NCI-H82 (cell line): ENCODE measurements around the gene LRRC18.

Experiments
- DNase-seq: peaks from one replicate; lab custom pipeline; 2025; lab: John Stamatoyannopoulos, UW

The LRRC18 gene

DNA sequence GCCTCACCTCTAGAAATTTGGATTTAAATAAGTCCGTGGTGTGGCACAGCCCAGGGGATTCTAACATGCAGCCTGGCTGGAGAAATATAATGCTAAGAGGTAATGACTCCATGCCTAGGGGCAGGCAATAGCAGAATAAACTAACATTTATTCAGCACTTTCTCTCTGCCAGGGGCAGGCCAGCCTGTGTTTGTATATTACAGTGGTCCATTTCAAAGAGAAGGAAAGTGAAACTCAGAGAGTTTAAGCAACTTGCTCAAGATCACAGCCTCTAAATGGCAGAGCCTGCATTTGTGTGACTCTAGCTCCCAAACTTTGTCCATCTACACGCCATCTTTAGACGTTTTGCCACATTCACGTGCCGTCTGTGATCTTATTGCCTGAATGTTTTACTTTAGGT lies 6.7 kb upstream of the LRRC18 start:
- DNase-seq, result no peak

DNA sequence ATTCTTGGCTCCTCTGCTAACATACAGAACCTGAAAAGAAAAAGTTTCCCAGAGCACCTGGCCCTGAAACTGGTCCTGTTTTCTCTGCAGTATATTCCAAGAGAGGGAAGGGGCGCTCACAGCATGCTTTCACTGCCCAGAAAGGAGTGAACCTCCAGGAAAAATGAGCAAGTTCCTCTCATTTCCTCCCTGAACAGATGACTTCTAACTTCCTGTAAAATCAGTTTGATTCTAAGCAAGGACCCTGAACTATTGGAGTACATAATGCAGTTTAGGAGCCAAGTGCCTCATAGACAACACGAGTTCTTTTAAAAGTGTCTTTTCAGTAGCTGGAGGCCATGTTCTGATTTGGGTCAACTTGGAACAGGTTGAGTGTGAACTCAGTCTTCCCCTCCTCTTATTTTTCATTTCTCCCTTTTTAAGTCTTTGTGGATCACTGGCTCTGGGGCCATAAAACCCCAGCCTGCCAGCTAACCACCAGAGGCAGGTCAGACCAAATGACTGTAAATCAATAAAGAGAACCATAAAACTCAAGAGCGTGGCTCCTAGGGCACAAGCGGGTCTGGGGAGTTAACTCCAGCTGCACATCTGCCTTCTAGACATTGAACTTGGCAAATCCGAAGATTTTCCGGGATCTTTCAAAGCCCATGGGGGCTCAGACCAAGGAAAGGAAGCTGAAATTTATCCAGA lies 5.9 kb upstream of the LRRC18 start:
- no peak for DNase-seq

DNA sequence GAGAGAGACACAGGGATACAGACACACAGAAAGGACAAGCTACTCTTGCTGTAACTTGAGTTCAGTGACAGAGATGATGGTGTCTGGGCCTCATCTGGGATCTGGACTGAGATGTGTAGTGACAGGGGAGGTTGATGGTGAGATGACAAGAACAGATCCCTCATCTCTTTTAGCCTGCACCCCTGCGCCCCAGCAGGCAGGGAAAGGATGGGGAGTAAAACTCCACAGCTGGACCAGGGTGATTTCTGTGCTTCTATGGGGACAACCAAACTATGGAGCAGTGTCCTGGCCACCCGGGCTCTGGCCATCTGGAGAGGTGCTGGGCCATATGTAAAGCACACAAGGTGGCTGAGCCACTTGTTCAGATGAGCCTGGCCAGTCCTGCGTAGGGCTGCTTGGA lies 4.5 kb upstream of the LRRC18 start:
- DNase-seq, result no peak

DNA sequence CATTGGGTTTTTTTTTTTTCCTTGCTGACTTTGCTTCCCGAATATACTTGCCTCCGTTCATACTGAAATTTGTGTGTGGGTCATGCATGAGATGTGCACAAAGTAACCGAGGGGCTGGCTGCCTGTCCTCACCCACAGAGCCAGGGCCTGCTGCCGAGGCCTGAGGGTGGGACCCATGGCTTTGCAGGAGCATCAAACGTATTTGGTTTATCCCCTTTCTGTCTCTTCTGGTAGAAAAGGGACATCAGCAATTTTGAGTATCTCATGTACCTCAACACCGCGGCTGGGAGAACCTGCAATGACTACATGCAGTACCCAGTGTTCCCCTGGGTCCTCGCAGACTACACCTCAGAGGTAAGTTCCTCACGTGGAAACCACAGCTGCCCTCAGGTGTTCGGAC lies 3.5 kb upstream of the LRRC18 start:
- DNase-seq, result no peak

DNA sequence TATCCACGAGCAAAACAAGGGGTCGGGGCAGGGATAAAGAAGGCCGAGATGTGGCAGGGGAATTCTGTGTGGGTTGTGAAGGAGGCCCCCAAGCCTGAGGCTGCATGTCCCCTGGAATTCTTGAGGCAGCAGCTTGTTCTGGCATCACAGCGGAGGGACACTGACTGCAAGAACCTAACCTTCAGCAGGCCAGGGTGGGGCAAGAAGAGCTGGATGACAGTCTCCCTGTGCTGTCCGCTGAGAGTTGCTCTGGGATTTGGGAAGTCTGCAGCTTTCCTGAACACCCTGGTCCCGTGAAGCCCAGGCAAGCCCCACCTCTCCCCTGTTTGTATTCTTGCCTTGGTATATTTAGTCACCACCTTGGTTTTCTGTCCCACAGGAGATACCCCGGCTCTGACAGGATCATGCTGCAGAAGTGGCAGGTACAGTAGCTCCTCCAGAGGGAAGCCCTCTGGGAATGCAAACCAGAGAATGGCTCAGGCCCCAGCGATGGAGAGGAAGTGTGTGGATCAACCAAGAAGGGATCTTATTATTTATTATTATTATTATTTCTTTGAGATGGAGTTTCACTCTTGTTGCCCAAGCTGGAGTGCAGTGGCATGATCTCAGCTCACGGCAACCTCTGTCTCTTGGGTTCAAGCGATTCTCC lies 1.9 kb upstream of the LRRC18 start:
- no peak for DNase-seq

DNA sequence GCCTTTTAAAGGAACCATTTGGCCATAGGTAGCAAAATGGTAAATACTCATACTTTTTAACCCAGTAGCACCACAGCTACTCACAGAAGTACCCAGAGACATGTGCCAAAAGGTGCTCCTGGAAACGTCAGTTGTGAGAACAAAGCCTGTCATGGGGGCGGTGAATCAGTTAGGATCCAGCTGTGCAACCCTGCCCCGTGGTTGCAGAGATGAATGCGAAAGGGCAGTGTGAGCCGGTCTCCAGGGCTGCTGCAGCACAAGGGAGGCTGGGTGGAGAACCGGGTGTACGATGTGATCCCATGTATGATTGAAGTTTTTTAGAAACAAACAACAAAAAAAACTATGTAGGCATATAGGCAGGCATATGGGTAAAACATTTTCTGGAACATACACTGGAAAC lies 1.3 kb upstream of the LRRC18 start:
- no peak for DNase-seq

DNA sequence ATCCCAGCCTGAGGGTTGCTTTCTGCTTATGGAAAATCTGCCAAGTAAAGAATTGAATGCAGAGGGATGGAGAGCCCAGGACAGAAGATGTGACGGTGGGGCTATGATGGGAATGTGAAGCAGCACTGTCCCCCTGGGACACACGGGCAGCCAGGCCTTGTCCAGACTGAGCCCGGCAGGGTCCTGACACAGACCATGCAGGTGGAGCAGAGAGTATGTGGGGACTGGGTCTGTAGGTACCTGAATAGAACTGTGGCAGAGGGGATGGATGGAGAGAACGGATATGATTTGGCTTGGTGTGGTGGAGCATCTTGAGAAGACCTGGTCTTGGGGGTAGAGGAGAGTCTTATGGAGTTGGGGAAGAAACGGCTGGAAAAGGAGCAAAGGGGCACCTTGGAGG lies 732 bp upstream of the LRRC18 start:
- no peak for DNase-seq

DNA sequence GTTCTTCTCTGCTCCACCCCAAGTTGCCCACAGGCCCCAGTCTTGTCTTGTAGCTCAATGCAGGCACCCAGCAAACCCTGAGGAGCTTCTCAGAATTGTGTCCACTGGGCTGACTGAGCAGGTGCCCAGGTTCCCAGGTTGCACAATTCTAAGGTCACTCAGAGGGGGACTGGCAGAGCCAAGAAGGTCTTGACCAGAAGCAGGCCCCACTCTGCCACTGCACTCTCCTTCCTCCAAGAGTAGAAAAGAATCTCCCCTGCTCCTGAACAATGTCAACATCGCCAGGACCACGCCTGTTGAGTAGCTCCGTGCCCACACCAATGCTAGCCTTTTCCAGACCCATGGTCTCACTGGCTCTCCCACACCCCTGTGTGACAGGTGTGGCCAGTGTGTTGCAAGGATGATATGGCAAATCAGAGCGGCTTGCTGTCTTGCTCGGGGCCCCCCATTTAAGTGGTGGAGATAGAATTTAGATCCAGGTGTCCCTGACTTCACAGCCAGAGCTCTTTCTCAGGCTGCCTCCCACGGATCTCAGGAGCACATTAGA lies 577 bp downstream of the LRRC18 start:
- no peak for DNase-seq

DNA sequence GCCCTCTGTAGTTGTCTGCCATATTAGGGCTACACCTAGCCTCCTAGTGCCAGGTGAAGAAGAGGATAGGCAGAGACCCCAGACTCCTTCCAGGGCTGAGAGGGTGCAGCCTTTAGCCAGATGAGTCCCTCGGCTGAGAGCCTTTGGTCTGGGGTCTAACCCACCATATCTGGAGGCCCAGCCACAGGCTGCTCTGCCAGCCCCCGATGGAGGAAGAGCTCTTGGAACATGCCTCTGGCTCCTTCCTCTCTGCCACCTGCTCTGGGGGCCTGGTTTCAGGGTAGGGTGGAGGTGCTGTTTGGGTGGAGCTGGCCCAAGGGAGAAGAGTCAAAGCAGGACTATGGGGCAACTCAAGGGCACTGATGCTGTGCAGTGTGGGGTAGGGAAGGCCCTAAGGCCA lies 1.4 kb downstream of the LRRC18 start:
- DNase-seq, result no peak

DNA sequence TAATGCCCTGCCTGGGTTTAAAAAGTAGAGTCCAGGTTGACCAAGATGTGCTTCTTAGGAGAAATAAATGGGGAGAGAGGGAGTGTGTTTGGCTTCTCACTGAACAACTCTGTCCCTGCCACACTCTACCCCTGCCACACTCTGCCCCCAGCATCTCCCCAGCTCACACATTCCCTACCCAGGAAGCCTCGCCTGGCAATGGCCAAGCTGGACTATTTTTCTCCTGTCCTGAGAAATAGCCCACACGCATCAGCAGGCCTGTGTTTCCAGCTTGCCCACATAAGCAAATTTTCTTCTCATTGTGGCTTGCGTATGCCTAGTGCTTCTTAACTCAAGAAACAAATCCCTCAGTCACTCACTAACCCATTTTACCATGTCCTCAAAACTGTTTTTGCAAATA lies 1.8 kb downstream of the LRRC18 start:
- no peak for DNase-seq

DNA sequence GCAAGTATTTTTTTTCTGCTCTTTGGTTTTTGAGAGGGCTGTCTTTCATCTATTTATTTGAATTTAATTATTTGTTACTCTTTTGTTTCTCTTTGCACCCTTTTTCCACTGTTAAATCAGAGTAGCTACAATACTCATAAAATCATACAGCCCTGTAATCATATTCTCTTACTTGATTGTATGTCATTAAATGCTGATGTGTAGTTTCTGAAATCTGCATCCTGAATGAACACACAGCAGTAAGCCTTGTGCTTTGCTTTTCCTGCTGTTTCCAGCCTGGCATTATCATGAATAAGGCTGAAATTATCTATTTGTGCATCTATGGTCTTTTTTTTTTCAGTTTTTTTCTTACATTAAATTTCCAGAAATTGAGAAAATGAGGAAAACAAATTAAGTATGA lies 4.1 kb downstream of the LRRC18 start:
- no peak for DNase-seq

DNA sequence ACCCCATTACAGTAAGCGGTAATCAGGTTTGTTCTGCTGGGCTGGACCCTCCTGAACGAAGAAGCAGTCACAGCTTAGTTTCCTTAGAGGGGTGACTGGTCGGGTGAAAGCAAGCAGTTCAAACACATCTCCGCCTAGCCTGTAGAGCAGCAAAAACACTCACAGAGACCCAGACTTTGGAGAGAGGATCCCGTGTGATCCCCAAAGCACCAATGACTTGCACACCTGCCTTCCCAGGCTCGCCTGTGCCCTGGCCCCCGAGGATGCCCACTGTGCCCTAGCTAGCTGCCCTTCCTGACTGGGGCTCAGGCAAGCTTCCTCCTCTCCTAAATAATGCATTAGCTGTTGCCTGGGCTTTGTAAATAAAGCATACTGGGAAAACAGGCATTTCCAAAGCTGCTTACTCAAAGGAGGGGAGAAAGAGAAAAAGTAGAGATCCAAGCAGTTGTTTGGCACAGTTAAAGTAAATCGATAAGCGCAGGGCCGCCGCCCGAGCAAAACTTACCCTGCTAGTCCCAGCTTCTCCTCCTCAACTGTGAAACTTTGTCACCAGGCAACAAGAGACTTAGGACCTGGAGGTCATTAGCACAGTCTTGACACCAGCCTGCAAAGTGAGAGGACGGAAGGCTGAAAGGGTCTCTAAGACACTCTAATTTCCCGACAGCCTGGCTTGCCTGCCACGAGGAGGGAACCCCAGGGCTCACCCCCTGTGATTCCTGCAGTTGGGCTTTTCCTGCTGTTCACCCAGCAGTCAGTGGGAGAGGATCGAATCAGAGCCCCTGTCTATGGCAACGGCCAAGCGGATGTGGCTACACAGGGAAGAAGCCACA lies 4.8 kb downstream of the LRRC18 start:
- no peak for DNase-seq

DNA sequence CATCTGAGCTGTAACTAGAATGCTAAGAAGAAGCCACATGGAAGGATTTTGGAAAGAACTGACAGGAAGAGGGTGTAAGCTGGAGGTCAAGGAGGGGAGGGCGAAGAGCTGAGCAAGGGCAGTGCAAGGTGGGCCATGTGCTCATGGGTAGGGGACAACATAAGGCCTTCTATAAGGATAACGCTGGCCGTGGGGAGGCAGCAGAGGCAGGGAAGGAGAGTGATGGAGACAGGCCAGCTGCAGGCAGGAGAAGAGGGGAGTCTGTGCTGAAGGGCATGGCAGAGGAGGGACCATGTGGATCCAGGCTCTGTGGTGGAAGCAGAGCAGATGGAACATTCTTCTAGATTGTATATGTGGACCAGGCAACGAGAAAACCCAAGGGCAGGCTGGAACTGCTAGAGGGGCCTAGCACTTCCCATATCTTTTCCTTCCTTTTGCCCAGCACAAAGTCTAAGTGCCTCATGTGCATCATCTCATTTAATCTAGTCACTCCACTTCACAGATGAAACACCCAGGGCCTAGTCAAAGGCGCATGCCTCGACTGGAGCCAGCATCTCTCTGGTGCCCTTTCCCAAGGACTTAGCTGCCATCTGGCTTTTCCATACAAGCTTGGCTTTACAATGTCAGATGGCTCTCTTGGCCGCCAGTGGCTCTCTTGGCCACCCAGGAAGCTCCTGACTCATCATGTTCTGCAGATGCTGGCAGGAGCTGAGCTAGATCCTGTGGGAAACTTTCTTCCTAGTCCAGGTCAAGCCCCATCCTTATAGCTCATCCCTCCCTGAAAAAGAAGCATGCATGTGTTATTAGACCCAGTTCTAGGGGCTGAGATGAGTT lies 6.6 kb downstream of the LRRC18 start:
- DNase-seq, result no peak

DNA sequence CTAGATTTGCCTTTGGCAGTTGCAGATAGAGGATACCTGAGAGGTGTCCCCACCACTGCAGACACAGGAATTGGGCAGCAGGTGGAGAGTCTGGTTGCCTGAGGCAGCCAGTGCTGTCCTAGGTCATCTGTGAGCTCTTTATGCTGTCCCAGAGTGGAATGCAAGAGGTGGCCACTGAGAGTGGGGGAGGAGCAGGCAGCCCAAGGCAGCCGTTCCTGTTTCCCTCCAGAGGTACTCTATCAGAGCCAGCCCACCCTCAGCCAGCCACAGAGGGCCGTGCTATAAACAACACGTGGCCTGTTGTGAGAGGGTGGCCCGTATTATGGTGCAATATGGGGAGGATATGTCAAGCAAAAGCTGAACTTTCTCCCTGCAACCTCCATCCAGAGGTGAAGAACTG lies 8.5 kb downstream of the LRRC18 start:
- DNase-seq, result no peak

DNA sequence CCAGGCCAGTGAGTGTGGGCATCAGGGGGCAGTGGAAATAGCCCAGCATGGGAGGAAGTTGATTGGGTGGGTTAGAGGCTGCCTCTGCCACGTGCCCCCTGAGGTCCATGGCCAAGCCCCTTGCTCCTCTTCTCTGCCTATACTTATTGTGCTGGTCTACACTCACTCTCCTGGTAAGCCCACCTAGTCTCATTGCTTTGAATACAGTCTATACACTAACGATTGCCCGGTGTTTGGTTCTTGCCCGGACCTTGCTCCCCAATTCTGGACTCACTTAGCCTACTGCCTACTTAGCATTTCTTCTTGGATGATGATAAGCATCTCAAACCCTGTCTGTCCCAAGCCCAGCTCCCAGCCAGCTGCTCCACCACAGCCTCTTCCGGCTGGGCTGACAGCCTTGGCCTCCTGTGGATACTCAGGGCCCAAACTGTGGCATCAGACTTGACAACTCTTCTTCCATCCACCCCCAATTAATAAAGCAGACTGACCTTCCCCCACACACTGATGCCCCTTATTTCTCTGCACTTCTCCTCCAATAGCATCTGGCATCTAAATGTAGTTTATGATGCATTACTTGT lies 10.1 kb downstream of the LRRC18 start:
- DNase-seq, result no peak

DNA sequence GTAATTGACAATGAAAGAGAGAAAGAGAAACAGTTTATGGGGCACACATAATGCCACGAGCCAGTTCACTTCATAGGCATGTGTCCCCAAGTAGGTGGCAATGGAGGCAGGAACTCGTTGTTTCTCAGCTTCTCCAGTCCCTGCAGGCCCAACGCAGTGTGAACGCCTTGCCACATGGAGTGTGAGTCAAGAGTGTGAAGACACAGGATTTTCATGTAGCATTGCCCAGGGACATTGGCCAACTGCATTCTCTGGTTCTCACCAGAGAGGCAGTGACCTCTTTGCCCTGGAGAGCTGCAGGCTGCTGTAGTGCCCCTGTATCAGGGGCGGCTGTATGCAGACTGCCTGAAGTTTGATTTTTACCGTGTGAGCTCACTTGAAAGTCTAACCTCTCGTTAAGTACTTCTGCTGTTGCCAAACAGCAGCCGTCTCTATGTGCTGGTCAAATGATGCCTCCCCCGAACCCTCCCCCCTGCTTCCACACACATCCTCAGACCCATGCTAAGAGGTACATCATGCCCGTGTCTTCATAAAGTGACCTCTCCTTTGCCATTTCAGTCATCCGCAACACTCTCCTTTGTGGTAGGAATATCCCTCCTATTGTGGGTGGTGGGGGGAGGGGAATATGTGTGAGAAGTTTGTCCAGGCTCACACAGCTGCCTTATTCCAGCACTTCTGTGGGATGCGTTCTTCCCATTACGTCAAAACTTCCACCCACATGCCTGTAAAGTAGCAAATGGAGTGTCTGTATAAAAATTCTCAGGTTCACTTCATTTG lies 12.7 kb downstream of the LRRC18 start:
- no peak for DNase-seq

DNA sequence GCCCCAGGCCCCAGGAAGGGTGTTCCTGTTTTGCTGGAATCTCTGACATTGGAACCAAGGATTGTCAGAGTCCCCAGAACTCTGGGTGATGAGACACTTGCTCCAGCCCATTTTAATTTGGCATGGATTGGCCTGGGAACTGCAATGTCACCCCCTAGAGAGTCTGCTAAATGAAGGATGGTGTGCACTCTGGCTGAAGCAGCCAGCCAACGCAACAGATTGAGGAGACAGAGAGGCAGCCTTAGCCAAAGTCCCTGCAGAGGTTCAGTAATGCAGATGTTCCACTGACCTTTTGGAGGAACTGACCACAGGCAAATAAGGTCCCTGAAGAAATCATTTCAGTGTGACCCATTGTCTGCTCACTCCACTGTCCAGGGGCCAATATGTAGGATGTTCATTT lies 13.4 kb downstream of the LRRC18 start:
- no peak for DNase-seq

DNA sequence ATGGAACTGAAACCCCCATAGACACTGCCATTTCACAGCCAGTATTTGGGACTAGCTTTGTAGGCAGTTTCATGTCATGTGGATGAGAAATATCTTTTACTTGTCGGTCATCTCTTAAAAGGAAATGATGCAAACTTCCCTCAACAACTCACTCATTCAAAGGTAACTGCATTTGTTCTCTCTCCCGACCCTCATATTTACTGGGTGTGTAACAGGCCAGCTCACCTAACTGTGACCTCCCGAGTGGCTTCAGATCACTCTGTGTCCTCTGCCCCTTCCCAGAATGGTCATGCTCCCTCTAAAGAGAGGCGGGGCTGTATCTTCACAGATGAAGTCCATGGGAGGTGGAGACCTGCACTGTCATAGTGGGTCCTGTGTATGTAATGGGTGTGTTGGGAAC lies 14.7 kb downstream of the LRRC18 start:
- DNase-seq, result no peak

DNA sequence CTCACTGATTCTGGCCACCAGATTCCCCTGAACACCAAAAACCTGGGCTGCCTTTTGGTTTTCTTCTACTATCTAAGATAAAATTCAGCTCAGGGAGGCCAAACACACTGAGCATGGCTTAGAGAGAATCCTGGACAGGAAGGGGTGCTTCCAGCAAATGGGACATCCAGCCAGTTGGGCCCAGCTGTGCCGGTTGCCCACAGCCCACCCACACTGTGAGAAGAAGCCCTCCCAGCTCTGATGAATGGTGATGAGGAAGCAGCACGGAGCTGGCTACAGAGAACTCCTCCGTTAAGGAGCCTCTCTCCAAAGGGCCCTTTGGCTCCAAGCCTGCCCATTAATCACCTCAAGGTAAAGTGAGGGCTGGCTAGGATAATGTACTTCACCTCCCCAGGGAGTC lies 15.9 kb downstream of the LRRC18 start:
- peak; percentile 2 for DNase-seq

DNA sequence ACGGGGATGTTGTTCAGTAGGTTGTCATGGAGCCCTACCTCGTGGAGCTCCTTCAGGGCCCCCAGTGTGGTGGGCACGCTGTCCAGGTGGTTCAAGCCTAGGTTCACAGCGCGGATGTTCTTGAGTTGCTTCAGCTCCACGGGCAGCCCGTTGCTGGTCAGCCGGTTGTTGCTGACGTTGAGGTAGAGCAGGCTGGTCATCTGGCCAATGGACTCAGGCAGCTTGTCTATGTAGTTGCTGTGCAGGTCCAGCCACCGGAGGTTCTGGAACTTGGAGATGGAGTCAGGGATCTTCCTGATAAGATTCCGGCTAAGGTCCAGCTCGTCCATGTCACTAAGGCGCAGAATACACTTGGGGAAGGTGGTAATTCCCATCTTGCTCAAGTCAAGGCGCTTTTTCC lies 26.0 kb downstream of the LRRC18 start:
- no peak for DNase-seq

DNA sequence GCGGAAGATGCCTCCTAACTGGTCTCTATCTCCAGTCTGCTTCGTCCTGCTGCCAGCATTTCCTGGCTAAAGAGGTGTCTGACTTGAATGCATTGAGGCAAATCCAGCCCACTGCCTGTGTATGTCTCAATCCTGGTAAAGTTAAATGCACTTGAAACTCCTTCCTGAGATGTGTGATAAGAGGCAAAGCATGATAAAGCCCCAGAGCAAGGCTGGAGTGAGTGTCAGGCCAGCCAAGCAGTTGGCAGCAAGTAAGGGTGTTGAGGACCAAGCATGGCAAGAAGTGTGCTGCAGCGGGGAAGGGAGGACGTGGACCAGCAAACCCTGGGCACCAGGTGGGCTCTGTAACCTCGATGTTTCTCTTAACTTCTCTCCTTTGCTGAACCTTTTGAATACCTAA lies 29.1 kb downstream of the LRRC18 start:
- DNase-seq, result no peak
